HG03064 (cell line): ENCODE data around the gene GIN1.
"Not testable (repeated sequence)": the region's sequence is repeated elsewhere in the genome, so short reads cannot be mapped to it uniquely, and the experiment has no call there.

ENCODE experiments used
- ATAC-seq: cut with Tn5 transposase; IDR thresholded peaks from one replicate; pipeline ENCODE4 v1.9.1; 2021; ENCODE audit warnings: low read depth; ENCODE audit not compliant: unreplicated experiment

GIN1 gene

DNA sequence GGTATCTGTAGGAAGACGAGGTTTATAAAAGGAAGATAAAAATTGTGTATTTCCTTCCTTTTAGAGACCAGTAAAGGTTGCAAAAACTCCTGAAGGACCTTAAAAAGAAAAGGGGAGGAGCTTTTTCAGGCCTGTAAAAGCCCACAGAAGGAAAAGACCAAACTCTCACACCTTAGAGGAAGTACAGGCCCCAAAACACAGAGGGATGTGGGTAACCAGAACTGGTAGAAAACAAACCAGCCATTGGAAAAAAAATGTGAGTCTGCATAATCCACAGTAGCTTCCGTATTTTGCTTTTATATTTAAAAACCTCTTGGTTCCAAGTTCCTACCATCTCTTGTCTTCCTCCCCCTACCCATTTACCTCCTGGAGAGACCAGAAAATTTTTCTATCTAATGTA is 8.5 kb downstream of the GIN1 start:
- no peak for ATAC-seq

DNA sequence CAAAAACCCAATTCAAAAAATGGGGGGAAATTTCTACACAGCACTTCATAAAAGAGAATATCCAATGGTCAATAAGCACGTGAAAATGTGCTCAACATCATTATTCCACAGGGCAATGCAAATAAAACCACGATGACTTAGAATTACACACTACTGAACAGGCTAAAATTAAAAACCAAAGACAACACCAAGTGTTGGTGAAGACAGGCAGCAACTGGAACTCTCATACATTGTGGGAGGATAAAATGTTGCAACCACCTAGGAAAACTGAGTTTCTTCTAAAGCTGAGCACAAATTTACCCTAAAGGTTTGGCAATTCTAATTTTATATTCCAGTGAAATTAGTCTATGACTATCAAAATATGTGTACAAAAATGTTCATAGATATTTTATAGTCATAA is 9.5 kb downstream of the GIN1 start:
- no peak for ATAC-seq

DNA sequence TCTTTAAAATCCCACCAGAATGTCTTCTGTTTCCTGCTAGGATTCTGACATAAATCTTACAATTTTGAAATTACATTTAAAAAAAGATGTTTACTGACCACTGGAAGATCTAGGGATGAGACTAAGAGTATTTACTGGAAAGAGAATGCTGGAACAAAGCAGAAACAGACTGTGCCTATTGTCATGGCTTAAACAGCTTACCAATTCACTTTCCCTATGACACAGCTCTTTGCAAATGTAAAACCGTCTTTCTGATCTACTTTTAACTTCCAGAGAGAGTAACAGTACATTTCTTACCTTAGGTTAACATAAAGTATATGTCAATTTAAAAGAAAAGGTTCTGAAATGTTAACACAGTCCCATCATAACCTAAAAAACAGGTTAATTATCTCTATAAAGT is 10.7 kb downstream of the GIN1 start:
- ATAC-seq: no peak

DNA sequence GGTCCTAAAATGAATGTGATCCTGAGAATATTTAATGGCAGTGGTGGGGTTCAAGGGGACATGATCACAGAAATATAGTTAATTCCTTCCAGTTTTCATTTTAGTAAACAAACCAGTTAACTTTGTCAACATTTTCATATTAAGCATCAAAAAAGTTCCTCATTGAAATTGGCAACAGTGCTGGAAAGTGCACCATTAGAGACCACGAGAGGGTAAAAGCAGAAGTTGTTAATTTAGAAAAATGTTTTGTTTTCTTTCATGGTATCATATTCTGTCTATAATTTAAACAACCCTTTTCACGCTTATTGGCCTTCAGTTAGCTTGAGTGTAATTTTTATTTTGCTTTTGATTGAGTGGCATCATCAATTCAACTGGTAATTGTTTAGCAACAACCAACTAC is 11.9 kb downstream of the GIN1 start:
- no peak for ATAC-seq

DNA sequence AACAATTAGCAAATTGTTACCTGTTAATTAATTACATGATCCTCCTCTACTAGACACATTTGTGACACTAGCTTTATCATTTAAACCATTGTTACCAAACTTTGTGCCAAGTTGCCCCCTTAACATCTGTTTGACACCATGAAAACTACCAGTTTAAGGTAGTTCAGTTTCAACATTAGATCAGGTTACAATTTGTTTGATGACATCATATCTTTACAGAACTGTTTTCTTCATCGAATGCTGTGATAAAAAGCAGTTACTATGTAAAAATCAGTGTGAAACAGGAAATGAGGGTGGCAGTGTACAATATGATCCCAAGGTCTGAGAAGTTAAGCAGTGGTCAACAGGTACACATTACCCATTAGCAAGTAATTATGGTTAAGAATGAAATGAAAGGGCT is 17.7 kb downstream of the GIN1 start:
- no peak for ATAC-seq

DNA sequence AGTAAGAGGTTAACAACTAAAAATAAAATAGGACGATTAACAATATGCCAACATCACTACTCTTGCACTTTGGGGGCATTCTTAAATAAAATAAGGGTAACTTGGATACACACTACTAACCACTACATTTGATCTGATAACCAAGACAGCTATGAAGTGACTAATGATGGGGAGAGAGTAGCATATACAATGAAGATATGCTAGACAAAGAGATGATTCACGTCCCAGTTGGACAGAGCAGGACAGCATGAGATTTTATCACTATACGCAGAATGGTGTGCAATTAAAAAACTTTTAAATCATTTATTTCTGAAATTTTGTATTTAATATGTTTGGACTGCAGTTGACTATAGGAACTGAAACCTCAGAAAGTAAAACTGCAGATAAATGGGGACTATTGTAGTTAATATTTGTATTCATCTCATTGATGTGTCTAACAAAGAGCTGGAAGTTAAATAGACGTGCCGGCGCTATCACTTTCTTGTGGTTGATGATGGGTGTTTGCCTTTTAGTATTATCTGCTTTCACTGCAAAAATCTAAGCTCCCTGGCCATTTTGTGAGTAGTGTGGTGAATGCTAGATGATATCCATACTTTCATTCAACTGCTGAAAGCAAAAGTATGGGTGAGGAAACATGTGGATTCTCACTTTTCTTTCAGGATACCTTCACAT is 18.7 kb downstream of the GIN1 start:
- ATAC-seq: no peak

DNA sequence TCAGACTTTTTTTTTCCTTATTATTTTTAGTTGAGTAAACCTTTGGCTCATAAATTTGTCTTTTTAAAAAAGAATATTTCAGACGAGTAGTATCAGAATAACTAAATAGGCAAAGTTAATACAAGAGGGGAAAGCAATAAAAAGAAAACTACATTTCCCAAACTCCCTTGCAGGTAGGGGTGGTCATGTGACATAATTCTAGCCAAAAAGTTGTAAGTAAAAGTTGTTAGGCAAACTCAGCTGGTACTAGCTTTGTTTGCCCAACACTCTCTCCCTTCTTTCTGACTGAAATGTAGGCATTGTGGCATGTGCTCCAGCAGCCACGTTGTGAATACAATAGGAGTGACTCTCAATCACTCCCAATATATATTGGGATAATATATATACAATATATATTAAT is 20.9 kb downstream of the GIN1 start:
- ATAC-seq: no peak

DNA sequence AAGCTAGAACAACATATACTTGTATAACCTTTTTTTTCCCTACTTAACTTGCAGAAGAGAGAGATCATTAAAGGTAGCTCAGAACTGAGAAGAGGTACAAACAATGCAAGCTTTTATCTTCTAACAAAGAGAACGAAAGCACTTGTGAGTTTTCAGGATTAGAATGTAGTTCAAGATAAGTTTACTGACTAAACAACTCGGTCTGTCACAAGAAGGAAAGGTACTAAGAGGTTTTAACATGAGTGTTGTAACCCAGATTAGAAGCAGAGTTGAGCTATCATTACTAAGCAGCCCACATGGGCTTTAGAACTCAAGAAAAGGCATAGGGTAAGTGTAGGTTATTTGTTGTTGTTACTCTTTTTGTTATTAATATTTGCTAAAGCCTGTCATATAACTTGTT is 25.2 kb downstream of the GIN1 start:
- ATAC-seq: no peak

DNA sequence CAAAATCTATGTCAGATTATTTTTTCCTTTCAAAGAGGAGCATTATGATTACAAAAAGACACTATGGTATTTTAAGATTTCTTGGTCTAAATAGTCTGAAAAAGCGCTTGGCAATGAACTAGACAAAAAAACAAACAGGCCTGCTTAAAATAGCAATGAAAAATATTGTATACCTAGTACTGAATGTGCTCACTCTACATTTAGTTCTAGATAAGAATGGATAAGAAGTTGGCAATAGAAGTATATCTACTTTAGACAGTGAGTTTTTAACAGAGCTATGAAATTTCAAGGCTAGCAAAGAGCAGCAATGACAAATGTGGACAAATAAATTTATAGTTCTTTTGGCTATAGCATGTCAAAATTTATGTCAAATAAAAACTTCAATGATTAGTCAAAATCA is 26.2 kb downstream of the GIN1 start:
- ATAC-seq: no peak

DNA sequence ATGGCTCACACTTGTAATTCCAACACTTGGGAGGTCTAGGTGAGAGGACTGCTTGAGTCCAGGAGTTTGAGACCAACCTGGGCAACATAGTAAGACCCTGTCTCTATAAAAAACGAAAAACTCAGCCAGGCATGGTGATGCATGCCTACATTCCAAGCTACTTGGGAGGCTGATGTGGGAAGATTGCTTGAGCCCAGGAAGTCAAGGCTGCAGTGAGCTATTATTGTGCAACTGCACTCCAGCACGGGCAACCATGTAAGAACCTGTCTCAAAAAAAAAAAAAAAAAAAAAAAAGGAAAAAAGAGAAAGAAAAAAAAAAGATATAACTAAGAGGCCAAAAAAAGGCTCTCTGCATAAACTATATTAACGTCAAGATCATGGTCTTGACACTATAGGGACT is 27.3 kb downstream of the GIN1 start:
- ATAC-seq: no peak

DNA sequence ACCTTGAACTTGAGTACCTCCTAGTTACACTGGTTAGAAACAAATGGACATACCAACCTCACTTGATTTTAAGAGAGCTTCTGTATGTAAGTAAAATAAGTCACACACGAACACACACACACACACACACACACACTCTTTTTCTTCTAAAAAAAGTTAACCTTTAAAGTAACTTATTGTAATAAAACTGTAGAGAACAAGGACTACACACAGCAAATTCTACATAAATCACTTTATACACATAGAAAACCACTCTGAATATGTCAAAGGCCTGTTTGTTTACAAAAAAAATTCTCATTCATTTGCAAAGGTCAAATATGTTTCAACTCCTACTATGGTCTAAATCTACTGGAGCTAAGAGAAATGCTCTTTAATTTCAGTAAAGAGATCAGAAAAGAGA is 29.1 kb downstream of the GIN1 start:
- no peak for ATAC-seq

DNA sequence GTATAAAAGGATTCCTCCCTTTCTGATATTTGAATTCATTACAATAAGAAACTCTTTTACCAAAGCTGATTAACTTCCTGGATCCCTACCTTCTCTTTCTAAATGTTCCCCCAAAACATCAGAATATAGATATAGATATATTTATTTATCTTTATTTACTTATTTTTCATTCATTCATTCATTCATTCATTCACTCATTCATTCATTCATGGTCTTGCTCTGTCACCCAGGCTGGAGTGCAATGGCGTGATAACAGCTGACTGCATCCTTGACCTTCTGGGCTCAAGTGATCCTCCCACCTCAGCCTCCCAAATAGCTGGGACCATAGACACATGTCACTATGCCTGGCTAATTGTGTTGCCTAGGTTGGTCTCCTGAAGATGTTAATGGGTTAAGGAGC is 30.7 kb downstream of the GIN1 start:
- no peak for ATAC-seq

DNA sequence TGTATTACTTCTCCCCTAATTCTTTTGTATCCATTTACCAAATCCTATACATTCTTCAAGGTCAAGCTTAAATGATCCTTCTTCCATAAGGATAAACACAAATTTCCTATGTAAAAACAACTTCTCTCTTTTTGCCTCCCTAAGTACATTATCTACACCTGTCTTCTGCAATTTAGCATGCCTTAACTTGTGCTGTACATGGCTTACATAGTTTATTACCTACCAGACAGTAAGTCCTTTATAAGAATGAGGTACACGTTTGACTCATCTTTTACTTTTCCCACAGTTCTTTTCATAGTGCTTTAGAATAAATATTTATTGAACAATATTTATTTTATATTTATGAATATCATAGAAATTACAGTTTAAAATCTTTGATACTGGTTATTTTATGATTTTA is 33.4 kb downstream of the GIN1 start:
- ATAC-seq: no peak

DNA sequence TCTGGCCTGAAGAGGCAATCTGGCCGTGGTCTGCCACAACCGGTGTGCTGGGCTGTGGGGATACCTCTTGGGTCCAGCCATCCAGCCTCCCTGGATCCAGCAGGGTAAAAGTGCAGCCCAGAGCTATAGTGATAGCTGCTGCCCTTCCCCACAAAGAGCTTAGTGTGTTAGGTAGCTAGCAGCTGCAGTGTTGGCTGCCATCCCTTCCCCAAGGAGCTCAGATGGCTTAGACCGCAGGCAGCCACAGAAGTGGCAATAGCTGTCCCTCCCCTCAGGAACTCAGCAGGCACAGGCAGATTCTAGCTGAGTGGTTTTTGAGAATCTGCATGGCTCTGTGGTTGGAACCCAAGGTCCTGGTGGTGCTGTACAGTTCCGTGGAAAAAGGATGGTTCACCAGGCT is 40.1 kb downstream of the GIN1 start:
- no peak for ATAC-seq

DNA sequence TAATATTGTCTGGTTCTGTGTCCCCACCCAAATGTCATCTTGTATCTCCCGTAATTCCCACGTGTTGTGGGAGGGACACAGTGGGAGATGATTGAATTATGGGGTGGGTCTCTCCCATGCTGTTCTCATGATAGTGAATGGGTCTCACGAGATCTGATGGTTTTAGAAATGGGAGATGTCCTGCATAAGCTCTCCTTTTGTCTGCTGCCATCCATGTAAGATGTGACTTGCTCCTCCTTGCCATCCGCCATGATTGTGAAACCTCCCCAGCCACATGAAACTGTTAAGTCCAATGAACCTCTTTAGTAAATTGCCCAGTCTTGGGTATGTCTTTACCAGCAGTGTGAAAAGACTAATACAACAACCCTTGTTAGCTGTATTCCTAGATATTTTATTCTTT is 44.5 kb downstream of the GIN1 start:
- ATAC-seq: no peak

DNA sequence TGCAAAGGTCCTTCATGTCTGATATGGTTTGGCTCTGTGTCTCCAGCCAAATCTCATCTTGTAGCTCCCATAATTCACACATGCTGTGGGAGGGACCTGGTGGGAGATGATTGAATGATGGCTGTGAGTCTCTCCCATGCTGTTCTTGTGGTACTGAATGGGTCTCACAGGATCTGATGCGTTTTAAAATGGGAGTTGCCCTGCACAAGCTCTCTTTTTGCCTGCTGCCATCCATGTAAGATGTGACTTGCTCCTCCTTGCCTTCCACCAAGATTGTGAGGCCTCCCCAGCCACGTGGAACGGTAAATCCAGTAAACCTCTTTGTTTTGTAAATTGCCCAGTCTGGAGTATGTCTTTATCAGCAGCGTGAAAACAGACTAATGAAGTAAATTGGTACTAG is 46.4 kb downstream of the GIN1 start:
- not testable (repeated sequence) for ATAC-seq

DNA sequence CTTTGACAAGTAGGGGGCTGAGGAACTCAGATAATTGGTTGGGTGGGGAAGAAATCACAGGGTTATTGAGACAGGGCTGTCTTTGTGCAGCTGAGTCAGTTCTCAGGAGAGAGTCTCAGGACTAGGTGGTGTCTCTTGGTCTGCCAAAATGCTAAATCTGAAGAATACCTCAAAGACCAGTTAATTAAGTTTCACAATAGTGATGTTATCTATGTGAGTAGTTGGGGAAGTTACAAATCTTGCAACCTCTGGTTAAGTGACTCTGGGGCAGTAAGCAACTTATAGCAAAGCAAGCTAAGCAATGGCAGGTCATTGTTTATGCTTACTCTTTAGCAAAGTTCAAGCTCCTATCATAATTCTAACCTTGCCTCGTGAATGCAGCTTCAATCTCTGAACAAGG is 53.6 kb downstream of the GIN1 start:
- ATAC-seq: no peak

DNA sequence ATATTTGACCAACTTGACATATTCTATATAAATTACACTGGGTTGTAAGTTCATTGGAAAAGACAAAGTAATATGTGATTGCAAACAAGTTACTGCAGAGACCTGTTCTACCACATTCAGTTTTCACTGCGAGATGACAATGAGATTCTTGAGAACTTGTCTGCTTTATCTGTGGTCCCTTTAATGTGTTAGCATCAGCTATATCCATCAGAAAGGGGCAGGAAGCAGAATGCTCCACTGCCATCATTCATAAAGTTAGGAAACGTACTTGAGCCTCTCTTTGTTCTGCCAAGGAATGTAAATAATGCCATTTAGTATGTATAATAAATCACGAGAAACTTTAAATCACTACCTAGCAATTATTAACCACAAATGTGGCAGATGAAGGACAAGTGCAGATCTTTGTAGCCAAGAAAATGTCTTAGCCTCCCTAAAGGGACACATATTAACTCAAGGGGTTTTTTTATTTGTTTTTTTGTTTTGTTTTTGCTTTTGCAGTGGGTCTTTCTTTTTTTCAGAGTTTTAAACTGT is 59.4 kb downstream of the GIN1 start:
- ATAC-seq: no peak

DNA sequence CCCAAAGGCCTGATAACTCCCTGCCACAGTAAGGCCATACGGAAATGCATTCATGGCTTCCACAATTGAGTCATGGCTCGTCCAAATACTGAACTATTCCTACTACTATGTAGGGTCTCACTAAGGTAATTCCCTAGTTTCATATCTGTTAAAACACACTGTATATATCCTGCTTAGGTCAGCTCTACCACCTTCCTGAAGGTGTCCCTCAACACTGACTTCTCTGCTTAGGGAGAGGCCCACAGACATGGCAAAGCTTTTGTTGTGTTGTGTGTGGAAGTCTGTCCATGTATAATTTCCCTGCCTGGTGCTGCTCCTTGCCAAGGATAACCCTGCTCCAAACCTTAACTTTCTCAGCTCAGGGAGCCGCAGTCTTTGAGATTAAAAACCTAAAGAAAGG is 60.4 kb downstream of the GIN1 start:
- ATAC-seq: no peak

DNA sequence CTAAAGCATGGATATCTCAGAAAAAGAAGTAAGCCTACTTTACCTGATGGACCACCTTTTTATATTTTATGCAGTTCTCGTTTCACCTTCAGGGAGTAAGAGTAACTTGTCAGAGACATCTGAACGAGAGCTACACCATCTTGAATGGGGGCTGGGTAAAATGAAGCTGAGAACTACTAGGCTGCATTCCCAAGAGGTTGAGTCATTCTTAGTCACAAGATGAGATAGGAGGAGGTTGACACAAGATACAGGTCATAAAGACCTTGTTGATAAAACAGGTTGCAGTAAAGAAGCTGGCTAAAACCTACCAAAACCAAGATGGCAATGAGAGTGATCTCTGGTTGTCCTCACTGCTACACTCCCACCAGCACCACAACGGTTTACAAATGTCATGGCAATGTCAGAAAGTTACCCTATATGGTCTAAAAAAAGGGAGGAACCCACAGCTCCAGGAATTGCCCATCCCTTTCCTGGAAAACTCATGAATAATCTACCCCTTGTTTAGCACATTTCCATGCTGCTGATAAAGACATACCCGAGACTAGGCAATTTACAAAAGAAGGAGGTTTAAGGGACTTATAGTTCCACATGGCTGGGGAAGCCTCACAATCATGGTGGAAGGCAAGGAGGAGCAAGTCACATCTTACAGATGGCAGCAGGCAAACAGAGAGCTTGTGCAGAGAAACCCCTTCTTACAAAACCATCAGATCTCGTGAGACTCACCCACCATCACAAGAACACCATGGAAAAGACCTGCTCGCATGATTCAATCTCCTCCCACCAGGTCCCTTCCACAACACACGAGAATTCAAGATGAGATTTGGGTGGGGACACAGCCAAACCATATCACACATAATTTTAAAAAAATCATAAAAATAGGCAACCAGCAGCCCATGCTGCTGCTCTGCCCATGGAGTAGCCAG is 62.5 kb downstream of the GIN1 start:
- ATAC-seq: no peak

DNA sequence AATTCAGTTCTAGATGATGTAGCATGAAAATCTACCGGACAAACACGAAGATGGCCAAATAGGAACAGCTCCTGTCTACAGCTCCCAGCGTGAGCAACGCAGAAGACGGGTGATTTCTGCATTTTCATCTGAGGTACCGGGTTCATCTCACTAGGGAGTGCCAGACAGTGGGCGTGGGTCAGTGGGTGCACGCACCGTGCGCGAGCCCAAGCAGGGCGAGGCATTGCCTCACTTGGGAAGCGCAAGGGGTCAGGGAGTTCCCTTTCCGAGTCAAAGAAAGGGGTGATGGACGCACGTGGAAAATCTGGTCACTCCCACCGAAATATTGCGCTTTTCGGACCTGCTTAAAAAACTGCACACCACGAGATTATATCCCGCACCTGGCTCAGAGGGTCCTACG is 73.2 kb downstream of the GIN1 start:
- not testable (repeated sequence) for ATAC-seq
